ENCODE data around the gene TBC1D4.

DNA sequence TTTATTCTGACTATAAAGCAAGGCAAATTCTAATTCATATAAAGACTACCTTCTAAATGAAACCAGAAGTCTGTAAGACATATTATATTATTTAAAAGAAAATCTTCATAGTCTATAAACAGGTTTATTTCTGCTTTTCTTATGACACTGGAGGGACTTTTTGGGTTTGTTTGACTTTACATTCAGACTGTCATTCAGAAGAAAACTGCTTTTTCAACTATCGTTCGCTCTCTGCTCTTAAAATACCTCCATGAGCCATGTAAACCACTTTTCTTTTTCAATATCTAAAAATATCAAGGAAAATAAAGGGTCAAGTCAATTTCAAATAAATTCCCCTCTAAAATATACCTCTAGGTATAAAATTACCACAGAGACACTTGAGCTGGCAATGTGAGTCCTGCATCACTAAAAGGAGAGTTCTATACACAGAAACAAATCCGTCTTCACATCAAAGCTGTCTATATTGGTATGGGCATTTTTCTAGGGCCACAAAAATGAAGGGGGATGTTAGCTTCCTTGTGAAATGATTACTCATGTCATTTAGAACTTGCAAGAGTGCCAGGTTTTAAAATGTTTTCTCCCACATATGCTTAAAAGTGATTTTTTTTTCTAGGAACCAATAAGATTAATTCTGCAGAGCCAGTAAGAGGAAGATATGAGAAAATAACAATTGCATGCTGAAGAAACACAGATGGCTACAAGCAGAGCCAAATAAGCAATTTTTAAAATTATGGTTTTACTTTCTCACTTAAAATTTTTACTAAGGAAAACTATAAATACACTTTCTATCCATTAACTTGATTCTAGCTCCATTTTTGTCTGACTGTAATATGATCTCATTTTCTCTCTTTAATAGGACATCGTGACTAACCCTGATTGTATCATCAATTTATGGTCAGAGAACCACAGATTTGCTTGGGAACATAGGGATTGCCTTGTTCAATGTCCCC lies 181.8 kb downstream of the TBC1D4 start:
- no peak for TF ChIP-seq CTCF (conservative IDR thresholded peaks at IDR 0.05 in 1 of 2, IDR thresholded peaks at IDR 0.05 in 1 of 2; ENCODE audit: extremely low read depth in 1 of 2, insufficient read depth in 1 of 2, low read depth in 1 of 2, low read length in 2 of 2)
- no peak for TF ChIP-seq EZH2 (IDR thresholded peaks at IDR 0.05; ENCODE audit: borderline replicate concordance, low read length)
